ENCODE data around the gene TNFRSF13B. TPM values are rescaled to one million over a fixed set of nuclear protein-coding genes. Genes with fewer than 3 reads are reported as not detected.
A peak's percentile ranks its signal among the peaks of the same experiment; 100 is the strongest.

TNFRSF13B gene
- total RNA-seq, result not detected in 3 replicates
- long read RNA-seq, result 0 reads

DNA sequence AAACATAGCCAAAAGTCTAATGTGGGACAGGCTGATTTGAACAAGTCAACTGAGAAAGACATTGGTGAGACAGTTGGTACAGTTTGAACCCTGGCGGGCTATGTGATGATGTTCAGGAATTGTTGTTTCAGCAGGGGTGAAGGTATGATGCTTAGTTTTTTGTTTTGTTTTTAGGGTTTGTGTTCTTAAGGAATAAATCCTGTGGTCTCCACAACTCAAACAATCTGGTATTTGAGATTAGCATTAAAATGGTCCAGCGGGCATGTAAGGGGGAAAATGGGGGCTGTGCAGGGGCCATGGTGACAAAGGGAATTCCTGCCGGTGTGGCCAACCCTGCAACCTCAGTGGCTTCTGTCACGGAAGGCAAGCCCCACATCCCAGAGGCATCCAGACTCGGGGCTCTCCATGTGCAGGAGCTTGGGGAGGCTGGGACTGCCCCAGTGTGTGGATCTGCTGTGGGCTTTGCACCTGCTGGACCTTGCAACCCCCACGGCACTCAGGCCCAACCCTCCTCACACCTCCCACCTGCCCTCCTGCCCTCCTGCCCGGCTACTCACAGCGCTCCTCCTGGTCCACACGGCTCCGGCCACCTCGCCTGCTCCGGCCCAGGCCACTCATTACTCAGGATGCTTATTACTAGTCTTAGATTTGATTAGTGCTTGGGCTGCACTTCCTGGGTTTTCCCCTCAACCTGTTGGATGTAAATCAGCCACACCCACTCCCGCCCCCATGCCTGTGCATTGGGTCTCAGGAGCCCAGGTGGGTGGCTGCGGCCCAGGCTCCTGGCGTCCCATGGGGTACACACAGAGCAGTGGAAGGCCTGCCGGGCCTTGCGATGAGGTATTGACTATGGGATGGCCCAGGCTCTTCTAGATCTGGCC is at the start of gene TNFRSF13B:
Gene TNFRSF13B, minus strand, starts transcription at position 661 of the 881 bp plus-strand sequence. Its CDS starts 43 bp downstream, at position 618.
- H3K36me3 Mint-ChIP-seq (ENCODE audit: low read depth), result no peaks in the 10 kb centered on the region
- peaks cover 21% of the 10 kb centered on the region for H3K27me3 Mint-ChIP-seq (ENCODE audit: low read depth)
- H3K9me3 Mint-ChIP-seq (ENCODE audit: low read depth), result no peaks in the 10 kb centered on the region
- no peak for DNase-seq (ENCODE audit: low spot score)
- peaks cover 4% of the 10 kb centered on the region for H3K4me1 Mint-ChIP-seq (ENCODE audit: low read depth)
- no peak within 1 kb of the TSS for H3K4me3 Mint-ChIP-seq (ENCODE audit: unreplicated experiment)
- TF ChIP-seq, protein P1, sequence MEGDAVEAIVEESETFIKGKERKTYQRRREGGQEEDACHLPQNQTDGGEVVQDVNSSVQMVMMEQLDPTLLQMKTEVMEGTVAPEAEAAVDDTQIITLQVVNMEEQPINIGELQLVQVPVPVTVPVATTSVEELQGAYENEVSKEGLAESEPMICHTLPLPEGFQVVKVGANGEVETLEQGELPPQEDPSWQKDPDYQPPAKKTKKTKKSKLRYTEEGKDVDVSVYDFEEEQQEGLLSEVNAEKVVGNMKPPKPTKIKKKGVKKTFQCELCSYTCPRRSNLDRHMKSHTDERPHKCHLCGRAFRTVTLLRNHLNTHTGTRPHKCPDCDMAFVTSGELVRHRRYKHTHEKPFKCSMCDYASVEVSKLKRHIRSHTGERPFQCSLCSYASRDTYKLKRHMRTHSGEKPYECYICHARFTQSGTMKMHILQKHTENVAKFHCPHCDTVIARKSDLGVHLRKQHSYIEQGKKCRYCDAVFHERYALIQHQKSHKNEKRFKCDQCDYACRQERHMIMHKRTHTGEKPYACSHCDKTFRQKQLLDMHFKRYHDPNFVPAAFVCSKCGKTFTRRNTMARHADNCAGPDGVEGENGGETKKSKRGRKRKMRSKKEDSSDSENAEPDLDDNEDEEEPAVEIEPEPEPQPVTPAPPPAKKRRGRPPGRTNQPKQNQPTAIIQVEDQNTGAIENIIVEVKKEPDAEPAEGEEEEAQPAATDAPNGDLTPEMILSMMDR (IDR thresholded peaks at IDR 0.05), result no peak
- no peak within 1 kb of the TSS for H3K27ac Mint-ChIP-seq (ENCODE audit: unreplicated experiment)

DNA sequence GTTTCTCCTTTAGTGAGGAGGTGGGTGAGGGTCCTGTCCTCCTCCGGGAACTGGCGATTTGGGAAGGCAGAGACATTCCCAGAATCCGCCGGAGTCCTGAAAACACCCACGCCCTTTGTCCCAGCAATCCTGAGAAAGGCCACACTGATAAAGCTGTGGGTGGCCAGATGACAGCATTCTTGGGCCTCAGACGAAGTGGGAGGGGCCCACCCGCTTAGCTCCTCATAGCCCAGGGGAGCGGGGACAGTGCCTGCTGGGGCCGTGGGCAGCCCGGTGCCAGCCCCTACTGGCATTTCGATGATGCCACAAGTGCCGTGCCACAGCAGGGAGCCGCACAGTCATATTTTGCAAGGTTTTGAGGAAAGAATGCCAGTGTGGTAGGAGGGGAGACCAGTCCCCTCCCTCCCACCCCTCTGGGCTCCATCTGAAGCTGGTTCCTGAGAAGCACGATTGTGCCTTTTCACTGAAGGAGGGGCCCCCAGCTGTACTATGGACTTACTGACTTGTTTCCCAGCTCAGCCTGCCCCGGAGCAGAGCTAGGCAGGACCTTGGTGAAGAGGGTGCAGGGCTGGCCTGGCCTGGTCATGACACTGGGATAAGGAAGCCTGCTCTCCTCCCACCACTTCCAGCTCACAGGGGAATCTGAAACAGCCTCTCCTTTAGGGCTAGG is 49.4 kb upstream of the TNFRSF13B start:
- no peak overlapping the region for H3K4me3 Mint-ChIP-seq (ENCODE audit: unreplicated experiment)

DNA sequence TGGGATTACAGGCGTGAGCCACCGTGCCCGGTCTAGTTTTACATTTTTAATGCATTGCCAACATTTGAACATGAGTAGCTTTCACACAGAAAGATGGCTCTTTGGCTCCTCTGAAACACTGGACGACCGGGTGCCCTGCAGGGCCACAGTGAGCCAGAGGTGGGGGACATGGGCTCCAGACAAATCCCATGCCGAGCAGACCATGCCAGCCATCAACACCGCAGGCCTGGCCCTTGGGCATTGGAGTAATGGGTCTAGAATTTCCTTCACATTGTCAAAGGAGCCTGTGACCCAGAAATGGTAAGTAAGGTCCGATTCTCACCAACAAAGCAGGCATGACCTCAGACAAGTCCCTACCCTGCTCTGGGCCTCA is 48.9 kb upstream of the TNFRSF13B start:
- Mint-ChIP-seq H3K4me1 (ENCODE audit: low read depth) (peaks cover 32% of the 10 kb centered on the region), H3K9me3 (ENCODE audit: low read depth) (peaks cover 4% of the 10 kb centered on the region), H3K27ac (ENCODE audit: unreplicated experiment) (peak overlapping the region; percentile 87), H3K36me3 (ENCODE audit: low read depth) (no peaks in the 10 kb centered on the region), H3K27me3 (ENCODE audit: low read depth) (no peaks in the 10 kb centered on the region), H3K4me3 (ENCODE audit: unreplicated experiment) (no peak overlapping the region)
- TF ChIP-seq, protein P1 (IDR thresholded peaks at IDR 0.05), result no peak
- peak; percentile 67 for DNase-seq (ENCODE audit: low spot score)

More for the DNA sequence above, 49.4 kb upstream of the TNFRSF13B start:
- Mint-ChIP-seq H3K4me1 (ENCODE audit: low read depth) (peaks cover 33% of the 10 kb centered on the region), H3K9me3 (ENCODE audit: low read depth) (peaks cover 4% of the 10 kb centered on the region), H3K27ac (ENCODE audit: unreplicated experiment) (peak overlapping the region; percentile 87), H3K36me3 (ENCODE audit: low read depth) (no peaks in the 10 kb centered on the region), H3K27me3 (ENCODE audit: low read depth) (no peaks in the 10 kb centered on the region)
- TF ChIP-seq, protein P1 (IDR thresholded peaks at IDR 0.05), result peak; percentile 32
- peak; percentile 72 for DNase-seq (ENCODE audit: low spot score)

DNA sequence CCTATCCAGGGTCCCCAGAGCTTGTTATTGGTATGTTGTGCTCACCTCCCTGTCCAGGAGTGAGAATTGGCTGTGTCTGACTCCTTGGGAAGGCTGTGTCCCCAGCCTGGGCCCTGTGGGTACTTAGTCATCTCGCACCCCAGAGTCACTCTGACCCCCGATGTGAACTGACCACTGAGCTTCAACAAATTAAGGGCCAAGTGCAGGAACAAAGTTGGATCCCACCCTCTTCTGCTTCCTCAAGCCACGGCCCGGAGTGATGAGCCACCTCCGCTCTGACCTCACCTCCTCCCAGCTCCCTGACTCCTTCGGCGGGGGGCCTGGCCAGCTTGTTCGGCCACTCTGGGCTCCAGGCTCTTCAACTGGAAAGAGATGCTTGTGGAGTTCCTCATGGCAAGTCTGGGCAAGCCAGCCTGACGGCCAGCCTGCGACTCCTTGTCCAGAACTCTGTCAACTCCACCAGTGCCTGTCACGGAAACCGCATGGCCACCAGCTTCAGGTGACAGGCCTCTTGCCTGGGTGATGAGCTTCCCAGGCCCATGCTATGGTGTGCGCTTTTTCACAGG is 48.1 kb upstream of the TNFRSF13B start:
- Mint-ChIP-seq H3K27ac (ENCODE audit: unreplicated experiment) (peak overlapping the region; percentile 34), H3K9me3 (ENCODE audit: low read depth) (peaks cover 4% of the 10 kb centered on the region), H3K36me3 (ENCODE audit: low read depth) (no peaks in the 10 kb centered on the region), H3K27me3 (ENCODE audit: low read depth) (no peaks in the 10 kb centered on the region), H3K4me1 (ENCODE audit: low read depth) (peaks cover 30% of the 10 kb centered on the region), H3K4me3 (ENCODE audit: unreplicated experiment) (no peak overlapping the region)
- TF ChIP-seq, protein P1 (IDR thresholded peaks at IDR 0.05), result no peak
- no peak for DNase-seq (ENCODE audit: low spot score)

DNA sequence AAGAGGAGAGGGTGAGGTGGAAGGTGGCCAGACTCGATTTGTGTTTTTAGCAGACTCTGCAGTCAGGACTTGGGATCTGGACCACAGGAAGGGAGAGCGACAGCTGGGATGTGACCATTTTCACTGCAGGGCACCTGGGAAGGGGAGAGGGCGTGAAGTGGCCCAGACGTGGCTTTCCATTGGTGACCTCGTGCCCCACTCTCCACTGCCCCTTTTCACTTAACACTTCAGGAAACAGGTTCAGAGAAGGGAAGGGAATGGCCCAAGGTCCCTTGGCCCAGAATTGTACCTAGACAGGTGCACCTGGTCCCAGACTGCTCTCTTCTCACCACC is 47.5 kb upstream of the TNFRSF13B start:
- peaks cover 4% of the 10 kb centered on the region for H3K9me3 Mint-ChIP-seq (ENCODE audit: low read depth)
- TF ChIP-seq, protein P1 (IDR thresholded peaks at IDR 0.05), result no peak
- H3K27ac Mint-ChIP-seq (ENCODE audit: unreplicated experiment), result no peak overlapping the region
- no peaks in the 10 kb centered on the region for H3K27me3 Mint-ChIP-seq (ENCODE audit: low read depth)
- H3K36me3 Mint-ChIP-seq (ENCODE audit: low read depth), result no peaks in the 10 kb centered on the region
- H3K4me1 Mint-ChIP-seq (ENCODE audit: low read depth), result peaks cover 30% of the 10 kb centered on the region
- no peak overlapping the region for H3K4me3 Mint-ChIP-seq (ENCODE audit: unreplicated experiment)
- DNase-seq (ENCODE audit: low spot score), result no peak
